NCI-H1436 (cell line): Measurements from ENCODE around the gene SBF2.
"Not testable (repeated sequence)": the region's sequence is repeated elsewhere in the genome, so short reads cannot be mapped to it uniquely, and the experiment has no call there.

ENCODE experiments used
- DNase-seq: peaks from one replicate; lab custom pipeline; 2025; lab: John Stamatoyannopoulos, UW

Gene SBF2

DNA sequence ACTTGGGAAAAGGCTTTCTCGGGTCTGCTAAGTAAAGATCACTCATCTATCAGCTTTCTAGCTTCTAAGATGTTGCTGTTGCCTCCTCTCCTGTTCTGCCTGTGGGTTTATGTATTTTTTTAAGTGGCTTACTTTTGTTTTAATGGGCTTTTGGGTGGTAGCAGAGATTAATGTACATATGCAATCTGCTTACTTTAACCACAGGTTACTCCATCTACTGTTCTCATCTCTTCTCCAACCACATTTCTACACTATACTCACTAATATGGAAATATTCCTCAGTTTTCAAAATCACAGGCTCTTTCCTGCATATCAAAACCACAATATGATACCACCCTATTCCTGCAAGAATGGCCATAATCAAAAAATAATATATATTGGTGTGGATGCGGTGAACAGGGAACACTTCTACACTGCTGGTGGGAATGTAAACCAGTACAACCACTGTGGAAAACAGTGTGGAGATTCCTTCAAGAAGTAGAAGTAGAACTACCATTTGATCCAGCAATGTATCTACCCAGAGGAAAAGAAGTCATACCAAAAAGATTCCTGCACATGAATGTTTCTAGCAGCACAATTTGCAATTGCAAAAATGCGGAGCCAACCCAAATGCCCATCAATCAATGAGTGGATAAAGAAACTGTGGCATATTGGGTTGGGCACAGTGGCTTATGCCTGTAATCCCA lies 341.4 kb downstream of the SBF2 start:
- DNase-seq, result no peak

- DNase-seq, result no peak
Observed at GRCh38 chr11:9951807-9952206, 342.2 kb downstream of the SBF2 start.

- no peak for DNase-seq
Observed at GRCh38 chr11:9950462-9950861, 343.6 kb downstream of the SBF2 start.

DNA sequence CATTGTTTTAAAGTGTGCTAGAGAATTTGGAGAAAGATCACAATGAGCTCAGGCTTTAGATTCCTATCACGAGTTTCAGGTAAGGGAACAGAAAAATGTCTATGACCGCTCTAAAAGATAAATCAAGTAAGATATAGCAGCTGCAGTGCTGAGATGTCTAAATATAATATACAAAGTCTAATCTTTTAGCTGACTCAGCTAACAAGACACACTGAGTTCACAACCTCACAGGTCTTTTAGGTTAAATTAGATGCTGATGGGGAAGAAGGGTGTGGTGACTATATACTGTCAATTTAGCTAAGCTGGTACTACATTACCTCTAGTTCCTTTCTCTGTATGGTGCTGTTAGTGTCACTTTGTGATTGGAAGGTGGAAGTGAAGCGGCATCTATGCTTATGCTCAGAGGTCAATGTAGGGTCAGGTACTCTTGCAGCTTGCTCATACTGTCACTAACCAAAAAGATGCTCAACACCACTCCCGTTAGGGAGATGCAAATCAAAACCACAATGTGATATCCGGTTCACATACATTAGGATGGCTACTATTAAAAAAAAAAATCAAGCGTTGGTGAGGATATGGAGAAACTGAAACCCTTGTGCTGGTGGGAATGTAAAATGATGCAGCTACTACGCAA lies 346.7 kb downstream of the SBF2 start:
- DNase-seq, result no peak

DNA sequence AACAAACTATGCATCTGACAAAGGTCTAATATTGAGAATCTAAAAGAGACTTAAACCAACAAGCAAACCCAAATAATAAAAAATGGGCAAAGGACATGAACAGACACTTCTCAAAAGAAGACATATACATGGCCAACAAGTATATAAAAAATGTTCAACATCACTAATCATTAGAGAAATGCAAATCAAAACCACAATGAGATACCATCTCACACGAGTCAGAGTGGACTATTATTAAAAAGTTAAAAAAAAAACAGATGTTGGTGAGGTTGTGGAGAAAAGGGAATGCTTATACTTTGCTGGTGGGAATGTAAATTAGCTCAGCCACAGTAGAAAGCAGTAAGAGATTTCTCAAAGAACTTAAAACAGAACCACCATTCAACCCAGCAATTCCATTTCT lies 348.3 kb downstream of the SBF2 start:
- DNase-seq, result not testable (repeated sequence)

DNA sequence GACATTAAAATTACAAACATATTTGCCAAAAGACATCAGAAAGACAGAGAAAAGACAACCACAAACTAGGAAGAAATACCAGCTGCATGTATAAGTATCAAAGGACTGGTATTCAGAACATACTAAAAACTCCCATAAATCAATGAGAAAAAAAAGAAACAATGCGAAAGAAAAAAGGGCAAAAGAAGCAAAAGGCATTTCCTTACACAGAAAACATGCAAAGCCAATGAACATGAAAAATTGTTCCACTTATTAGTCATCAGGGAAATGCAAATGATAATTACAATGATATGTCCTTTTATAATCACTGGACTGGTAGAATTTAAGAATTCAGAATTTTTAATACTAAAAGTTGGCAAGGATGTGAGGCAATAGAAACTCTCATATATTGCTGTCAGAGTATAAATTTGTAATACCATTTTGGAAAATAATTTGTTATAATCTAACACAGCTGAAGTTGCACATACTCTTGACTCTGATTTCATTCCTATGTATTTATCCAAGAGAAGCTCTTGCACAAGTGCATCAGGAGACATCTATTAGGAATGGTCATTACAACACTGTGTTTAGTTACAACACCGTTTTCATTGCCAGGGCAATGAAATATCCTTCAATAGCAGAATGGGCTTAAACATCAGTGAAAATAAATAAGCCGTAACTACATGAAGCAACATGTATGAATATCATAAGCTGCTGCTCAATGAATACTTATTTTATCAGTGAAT lies 350.5 kb downstream of the SBF2 start:
- no peak for DNase-seq

DNA sequence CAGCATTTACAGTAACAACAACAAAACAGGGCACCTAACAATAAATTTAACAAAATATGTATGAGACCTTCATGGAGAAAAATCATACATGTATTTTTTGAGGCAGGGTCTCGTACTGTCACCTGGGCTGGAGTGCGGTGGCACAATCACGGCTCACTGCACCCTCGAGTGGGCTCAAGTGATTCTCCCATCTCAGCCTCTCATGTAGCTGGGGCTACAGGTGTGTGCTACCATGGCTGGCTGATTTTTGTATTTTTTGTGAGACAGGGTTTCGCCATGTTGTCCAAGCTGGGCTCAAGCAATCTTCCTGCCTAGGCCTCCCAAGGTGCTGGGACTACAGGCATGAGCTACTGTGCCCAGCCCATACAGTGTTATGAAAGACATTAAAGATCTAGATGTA lies 352.0 kb downstream of the SBF2 start:
- DNase-seq, result no peak

DNA sequence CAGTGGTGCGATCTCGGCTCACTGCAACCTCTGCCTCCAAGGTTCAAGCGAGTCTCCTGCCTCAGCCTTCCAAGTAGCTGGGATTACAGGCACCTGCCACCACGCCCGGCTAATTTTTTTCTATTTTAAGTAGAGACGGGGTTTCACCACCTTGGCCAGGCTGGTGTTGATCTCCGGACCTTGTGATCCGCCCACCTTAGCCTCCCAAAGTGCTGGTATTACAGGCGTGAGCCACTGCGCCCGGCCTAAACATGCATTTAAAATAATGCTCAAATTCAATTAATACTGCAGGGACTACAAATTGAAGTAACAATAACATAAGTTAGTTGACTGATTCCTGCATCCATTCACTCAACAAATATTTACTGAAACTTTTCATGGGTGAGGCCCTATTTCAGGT lies 354.9 kb downstream of the SBF2 start:
- not testable (repeated sequence) for DNase-seq

DNA sequence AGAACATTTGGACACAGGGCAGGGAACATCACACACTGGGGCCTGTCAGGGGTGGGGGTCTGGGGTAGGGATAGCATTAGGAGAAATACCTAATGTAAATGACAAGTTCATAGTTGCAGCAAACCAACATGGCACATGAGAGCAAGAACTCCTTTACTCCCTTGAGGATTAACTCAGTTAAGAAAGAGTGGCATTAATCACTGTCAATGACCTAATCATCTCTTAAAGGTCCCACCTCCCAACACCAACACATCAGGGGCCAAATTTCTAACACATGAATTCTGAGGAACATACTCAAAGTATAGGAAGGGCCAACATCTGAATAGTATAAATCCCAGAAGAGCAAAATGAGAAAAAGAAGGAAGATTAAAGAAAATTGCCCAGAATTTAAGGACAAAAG lies 357.3 kb downstream of the SBF2 start:
- DNase-seq, result no peak

DNA sequence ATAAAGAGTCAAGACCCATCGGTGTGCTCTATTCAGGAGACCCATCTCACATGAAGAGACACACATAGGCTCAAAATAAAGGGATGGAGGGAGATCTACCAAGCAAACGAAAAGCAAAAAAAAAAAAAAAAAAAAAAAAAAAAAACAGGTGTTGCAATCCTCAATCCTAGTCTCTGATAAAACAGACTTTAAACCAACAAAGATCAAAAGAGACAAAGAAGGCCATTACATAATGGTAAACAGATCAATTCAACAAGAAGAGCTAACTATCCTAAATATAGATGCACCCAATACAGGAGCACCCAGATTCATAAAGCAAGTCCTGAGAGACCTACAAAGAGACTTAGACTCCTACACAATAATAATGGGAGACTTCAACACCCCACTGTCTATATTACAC lies 361.2 kb downstream of the SBF2 start:
- DNase-seq, result not testable (repeated sequence)

GRCh38 chr11:9930562-9931331 lies 363.3 kb downstream of the SBF2 start:
- peak; percentile 1 for DNase-seq

- no peak for DNase-seq
Observed at GRCh38 chr11:9927670-9928069, 366.3 kb downstream of the SBF2 start.

DNA sequence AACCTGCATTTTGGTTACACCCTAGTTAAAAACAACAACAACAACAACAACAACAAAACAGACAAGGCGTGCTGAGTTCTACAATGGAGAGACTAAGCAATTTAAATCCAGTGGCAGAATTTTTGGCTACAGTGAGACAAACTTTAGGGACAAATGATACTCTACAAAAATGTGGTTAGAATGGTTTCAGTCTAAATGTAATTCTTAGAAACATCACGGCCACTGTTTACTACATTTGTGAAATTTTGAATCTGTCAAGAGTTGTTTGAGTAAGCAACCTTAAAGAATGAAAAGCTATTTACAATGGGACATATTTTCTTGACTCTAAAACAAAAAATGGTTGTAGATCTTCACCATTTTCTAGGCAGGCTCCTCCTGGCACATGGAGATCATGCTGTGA lies 370.7 kb downstream of the SBF2 start:
- DNase-seq, result no peak

- no peak for DNase-seq
Observed at GRCh38 chr11:9922806-9923205, 371.2 kb downstream of the SBF2 start.

- no peak for DNase-seq
Observed at GRCh38 chr11:9916480-9916879, 377.5 kb downstream of the SBF2 start.

DNA sequence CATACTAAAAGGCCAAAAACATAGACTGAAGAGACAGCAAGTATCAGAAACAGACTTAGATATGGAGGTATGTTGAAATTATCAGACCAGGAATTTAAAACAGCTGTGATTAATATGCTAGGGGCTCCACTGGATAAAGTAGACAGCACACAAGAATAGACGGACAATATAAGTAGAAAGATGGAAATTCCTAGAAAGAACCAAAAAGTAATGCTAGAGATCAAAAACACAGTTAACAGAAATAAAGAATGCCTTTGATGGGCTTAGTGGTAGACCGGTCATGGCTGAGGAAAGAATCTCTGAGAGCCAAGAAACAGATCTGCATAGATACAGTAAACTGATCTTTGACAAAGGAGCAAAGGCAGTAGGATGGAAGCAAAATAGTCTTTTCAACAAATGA lies 380.0 kb downstream of the SBF2 start:
- DNase-seq, result no peak

DNA sequence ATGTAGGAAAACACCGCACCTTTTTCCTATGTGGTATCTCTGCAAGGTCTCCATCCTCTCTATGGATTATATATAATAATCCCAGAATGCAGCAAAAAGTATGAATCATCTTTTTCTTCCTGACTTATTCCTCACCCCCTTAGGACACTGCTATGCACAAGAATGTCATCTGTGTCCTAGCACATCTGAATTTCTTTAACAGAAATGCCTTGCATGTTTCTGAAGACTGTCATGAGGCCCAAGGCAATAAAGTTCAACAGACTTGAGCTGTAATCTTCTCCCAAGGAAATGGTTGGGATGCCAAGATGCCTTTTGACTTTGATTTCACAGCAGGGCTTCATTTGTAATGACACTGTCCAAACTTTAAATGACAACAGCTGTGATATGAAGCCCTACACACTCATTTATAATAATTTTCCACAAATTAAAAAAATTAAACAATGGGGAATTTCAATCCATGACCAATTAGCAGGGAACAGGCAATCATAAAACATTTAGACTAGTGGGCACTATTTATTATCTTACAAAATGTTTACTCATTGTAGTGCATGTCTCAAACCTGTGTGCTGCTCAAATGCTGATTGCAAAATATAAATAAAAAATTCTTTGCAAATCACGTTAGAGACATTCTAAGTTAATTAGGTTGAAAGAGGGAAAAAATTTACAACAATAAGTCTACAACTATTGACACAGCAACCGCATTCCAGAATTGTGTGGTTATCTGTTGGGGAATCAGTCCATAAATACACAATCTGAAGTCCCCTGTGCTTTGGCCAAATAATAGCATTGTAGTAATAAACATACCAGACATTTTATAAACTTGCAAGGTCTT lies 387.8 kb downstream of the SBF2 start:
- no peak for DNase-seq

GRCh38 chr11:9905501-9905951 lies 388.5 kb downstream of the SBF2 start:
- no peak for DNase-seq

DNA sequence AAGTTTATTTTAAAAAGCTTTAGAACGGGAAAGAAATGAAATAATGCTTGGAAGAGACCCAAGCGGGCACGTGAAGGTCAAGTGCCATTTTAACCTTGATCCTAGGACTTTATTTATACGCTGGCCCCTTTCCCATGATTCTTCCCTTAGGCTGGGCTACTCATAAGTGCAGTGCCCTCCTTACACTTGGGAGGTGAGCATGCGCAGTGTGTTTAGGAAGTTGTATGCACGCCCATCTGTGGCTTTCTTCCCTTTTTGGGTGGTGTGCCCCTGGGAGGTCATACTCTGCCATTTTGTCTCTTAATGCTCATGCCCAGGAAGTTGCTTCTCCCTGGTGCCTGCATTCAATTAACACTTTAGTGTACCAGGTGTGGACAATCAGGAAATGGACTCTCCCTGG lies 390.4 kb downstream of the SBF2 start:
- DNase-seq, result no peak

GRCh38 chr11:9901943-9902342 lies 392.1 kb downstream of the SBF2 start:
- DNase-seq, result no peak

GRCh38 chr11:9900253-9900652 lies 393.8 kb downstream of the SBF2 start:
- not testable (repeated sequence) for DNase-seq

DNA sequence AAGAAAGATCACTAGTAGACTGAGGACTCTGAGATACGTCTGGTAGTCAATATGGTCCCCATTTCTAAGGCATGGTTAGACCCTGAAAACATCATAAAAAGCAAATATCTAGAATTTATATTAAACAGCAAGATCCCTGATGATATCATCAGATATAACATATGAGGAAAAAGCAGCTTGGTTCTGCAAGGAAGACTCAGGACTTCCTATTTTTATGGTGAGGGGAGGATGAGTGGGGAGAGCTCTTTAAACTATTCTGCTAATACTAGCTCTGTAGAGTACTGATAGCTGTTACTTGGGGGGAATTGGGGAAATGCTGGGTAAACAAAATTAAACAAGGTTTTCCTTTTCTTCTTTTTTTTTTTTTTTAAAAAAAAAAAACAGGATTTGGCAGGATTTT lies 394.3 kb downstream of the SBF2 start:
- DNase-seq, result no peak
